ENCODE results near the gene TRNP1. TPM values are rescaled to one million over a fixed set of nuclear protein-coding genes. Genes with fewer than 3 reads are reported as not detected.
"Not testable (repeated sequence)": the region's sequence is repeated elsewhere in the genome, so short reads cannot be mapped to it uniquely, and the experiment has no call there.

TRNP1 gene
- total RNA-seq, 1 donor from 2014 or later = 16.4 TPM

DNA sequence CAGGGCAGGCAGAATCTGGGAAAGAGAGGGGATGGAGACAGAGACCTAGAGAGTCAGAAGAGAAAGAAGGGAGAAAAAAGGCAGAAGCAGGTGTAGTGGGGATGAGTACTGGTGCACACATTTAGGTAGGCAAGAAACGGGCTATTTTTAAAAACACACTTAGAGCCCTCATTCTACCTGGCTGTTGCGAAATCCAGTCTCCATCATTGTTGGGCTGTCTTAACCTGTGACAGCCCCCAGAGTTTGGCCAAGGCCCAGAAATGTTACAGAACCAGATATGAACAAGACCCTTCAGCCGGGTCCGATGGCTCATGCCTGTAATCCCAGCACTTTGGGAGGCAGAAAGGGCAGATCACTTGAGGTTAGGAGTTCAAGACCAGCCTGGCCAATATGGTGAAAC lies 20.7 kb upstream of the TRNP1 start:
- no peak for DNase-seq

DNA sequence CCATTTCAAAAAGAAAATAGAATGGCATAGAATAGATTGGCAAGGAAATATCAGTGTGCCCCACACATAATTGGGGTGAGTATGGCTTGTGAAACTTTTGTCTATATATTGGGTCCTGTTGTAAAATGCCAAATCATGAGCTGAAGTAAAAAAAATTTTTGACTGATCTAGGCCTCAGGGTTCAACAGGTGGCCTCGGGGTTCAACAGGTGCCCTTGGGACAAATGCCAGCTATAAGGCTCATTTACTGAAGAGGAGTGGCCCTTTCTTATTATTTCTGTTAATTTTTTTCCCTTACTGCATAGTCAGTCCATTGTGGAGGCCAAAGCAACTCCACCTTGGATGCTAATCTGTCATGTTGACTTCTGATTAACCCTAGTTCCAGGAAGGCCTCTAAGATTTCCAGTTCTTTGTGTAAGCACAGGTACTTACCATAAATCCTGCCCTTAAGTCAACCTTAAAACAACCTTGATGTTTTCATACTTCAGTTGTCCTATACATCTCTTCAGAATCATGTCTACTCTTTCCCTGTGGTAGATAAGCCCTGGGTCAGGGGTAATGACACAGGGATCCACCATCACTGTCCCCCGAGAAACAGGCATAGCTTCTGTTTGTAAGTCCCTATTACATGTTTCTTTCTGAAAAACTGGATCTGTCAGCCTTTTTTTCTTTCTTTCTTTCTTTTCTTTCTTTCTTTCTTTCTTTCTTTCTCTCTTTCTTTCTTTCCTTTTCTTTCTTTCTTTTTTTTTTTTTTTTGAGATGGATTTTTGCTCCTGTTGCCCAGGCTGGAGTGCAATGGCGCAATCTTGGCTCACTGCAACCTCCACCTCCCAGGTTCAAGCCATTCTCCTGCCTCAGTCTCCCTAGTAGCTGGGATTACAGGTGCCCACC lies 16.6 kb upstream of the TRNP1 start:
- DNase-seq = no peak

DNA sequence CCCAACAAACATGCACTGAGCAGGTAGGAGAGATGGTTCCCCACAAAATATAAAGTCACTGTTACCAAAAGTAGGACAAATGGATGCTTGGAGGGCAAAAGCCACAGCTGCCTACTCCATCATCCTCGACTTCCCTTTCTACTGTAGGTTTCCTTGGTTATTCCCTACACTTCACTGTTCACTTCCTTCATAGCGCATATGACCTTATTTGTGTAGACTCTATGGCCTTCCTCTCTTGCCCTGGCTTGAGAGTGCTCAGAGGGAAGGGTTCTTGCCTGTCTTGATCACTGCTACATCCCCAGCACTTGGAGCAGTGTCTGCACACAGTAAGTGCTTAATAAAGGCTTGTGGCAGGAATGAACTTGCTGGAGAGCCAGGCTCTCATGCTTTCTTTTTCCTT lies 14.6 kb upstream of the TRNP1 start:
- no peak for DNase-seq

DNA sequence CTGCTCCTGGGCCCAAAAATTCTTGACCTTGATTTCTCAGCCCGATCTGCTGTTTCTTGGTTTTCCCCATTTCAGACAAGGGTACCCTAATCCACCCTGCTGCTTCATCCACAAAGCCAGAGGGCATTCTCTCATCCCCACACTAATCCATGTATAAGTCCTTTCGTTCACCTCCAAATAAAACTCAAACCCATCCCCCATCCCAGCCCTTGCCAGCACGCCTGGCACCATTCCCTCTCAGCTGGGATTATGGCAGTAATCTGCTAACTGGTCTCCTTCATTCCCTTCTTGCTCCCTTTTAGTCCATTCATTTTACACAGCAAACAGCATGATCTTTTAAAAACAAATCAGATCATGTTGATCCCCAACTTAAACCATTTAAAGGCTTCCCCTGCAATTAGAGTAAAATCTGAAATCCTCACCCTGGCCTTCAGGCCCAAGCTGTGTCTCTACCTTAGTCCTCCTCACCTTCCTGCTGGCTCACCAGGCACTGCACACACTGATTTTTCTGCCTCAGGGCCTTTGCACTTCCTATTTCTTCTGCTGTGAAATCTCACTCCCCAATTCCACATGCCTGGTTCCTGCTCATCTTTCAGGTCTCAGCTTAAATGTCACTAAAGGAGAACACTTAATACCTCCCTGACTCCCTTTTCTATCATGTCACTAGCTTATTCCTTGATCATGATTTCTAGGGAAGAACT lies 12.2 kb upstream of the TRNP1 start:
- no peak for DNase-seq

DNA sequence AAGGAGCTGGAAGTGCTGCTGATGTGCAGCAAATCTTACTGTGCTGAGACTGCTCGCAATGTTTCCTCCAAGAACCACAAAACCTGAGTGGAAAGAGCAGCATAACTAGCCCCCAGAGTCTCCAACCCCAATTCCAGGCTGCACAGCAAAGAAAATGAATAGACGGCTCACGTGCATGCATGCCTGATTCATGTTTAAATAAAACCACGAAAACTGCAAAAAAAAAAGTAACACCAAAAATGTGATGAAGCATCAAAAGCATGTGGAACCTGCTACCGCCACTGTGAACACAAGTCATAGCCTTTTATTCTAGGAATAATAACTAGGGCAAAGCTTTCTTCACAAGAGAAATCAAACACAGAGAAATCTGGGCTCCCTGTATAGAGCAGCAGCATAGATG lies 9.6 kb upstream of the TRNP1 start:
- DNase-seq = no peak

DNA sequence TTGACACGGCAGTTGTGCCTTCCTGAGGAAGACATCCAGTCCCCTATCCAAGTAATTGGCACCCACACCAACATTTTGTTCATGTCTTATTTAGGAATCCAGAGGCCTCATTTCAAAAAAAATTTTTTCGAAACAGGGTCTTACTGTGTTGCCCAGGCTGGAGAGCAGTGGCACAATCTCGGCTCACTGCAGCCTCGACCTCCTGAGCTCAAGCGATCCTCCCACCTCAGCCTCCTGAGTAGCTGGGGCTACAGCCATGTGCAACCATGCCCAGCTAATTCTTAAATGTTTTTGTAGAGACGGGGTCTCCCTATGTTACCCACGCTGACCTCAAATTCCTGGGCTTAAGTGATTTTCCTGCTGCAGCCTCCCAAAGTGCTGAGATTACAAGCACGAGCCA lies 9.2 kb upstream of the TRNP1 start:
- DNase-seq = no peak

DNA sequence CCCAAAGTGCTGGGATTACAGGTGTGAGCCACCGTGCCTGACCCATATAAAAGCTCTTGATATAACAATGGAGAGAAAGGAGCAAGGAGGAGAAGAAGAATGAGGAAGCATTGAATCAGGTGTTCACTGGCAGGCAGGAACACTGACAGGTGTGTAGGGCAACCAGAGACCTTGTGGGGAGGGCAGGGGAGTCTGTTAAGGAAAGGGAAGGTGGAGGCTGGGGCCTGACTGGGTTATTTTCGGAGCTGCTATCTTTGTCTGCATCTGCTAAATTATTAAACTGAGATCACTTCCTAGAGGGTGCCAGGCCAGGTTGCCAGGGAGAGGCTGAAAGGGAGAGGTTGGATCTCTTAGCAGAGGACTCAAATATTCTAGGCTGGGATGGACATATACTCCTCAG lies 6.8 kb upstream of the TRNP1 start:
- DNase-seq = no peak

DNA sequence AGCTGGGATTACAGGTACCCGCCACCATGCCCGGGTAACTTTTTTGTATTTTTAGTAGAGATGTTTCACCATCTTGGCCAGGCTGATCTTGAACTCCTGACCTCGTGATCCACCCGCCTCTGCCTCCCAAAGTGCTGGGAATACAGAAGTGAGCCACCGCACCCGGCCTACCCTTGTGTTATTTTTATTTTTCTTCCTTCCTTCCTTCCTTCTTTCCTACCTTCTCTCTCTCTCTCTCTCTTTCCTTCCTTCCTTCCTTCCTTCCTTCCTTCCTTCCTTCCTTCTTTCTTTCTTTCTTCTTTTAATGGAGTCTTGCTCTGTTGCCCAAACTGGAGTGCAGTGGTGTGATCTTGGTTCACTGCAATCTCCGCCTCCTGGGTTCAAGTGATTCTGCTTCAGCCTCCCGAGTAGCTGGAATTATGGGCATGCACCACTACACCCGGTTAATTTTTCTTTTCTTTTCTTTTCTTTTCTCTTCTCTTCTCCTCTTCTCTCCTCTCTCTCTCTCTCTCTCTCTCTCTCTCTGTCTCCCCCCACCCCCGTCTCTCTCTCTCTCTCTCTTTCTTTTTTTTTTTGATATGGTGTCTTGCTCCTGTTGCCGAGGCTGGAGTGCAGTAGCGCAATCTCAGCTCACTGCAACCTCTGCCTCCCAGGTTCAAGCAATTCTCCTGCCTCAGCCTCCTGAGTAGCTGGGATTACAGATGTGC lies 3.9 kb upstream of the TRNP1 start:
- DNase-seq = not testable (repeated sequence)

DNA sequence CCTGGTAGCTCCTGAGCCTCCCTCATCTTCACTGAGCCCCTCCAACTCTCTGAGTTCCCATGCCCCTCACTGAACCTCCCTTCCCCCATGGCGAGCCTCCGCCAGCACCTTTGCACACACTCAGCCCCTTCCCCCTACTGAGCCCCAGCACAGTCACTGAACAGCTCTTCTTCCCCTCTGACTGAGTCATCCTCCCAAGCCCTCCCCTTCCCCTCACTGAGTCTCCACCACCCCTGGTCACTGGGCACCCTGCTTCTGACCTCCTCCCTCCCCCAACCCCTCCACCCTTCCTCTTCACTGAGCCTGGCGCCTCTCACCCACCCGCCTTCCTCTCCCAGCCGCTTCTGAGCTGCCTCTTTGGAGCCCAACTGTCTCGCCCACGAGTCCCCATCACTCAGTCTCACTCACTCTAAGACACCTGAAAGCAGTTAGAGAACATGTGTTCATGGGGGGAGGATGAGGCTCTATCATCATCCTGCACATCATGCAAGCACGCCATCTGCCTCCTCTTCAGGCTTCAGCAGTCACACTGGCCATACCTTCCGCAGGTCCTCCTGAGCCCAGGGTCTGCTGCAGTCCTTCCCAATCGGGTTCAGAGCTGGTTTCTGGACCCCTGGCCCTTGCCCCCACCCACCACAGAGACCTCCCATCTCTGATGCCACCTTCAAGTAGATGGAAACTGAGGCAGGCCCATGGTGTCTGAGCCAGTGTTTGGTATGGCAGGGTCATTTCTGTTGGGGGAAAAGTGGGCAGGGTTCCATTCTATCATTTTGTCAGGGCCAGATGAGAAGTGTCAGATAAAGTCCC lies 2.0 kb upstream of the TRNP1 start:
- no peak for DNase-seq

DNA sequence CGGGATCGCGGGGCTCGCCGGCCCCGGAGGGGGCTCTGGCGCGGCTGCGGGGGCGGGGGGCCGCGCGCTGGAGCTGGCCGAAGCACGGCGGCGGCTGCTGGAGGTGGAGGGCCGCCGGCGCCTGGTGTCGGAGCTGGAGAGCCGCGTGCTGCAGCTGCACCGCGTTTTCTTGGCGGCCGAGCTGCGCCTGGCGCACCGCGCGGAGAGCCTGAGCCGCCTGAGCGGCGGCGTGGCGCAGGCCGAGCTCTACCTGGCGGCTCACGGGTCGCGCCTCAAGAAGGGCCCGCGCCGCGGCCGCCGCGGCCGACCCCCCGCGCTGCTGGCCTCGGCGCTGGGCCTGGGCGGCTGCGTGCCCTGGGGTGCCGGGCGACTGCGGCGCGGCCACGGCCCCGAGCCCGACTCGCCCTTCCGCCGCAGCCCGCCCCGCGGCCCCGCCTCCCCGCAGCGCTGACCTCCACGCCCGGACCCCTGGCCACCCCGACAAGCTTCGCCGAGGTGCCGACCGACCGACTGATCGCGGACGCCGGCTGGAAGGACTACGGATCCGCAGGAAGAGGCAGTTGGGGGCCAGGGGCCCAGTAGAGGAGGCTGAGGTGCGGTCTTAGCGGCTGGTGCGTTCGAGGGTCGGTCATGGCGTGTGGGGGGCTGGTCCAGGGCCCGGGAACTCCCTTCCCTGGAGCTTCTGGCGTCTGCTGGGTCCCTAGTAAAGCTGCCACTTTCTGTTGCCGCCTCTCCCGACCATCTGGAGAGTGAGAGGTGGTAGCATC lies 711 bp downstream of the TRNP1 start:
- DNase-seq = no peak

DNA sequence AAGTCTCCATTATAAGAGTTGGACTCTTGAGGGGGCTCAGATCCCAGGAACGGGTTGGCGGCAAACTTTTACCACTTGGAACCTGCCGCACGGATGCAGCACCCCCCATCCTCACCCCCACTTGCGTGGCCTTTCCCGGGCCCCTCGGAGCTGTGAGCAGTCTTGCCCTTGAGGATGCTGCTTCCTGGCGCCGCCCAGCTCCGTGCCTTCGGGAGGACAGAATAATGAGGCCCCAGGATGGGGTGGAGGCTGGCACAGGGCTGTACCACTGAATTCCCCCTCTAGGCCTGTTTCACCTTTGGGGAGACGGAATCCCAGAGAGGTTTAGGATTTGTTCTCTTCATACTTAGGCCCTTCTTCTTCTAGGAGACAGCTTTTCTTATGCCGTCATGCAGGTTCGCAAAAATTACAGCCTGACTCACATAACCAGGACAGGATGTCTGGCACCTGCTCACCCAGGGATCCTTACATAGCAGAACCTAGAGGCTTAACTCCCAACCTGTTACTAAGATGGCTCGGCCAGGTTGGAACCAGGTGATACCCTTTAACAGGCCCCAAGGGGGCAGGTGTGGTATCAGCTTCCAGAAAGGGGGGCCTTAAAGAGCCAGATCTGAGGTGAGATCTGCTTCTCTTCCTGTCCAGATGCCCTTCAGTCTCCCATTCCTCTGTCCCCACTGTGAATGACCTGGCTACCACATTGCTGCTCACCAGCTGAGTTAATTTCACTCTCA lies 1.5 kb downstream of the TRNP1 start:
- DNase-seq = no peak

DNA sequence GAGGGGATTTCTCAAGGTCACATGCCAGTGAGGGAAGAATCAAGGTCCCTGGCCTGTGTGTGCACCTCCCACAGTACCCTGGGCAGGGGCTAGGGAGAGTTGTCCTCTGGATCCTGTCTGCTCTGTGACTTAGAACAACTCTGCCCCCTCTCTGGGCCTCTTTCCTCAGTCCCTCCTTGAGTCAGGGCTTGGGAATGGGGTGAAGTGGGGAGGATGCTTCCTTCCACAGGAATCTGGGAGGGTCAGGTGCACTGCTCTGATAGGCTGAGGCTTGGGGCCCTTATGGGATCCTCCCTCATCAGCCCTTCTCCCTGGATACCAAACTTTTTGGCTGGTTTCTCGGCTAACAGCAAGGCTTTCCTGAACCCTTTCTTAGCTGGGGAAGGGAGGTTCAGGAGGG lies 2.5 kb downstream of the TRNP1 start:
- DNase-seq = no peak

DNA sequence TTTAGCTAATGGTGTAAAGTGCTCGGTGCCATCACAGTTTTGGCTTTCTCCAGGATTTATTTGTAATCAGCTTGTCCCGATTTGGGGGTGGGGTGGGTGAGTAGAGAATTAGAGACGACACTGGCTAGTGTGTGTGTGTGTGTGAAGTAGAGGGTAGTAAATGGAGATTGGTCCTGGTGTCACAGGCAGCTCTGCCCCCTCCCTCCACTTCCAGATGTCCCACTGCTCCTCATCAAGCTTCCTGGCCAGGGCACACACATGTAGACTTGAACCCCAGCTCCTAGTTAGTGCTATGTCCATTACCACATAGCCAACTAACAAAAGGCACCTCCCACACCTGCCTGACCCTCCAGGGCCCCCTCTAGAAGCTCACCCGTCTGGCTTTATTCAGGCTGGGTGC lies 3.2 kb downstream of the TRNP1 start:
- DNase-seq = no peak

DNA sequence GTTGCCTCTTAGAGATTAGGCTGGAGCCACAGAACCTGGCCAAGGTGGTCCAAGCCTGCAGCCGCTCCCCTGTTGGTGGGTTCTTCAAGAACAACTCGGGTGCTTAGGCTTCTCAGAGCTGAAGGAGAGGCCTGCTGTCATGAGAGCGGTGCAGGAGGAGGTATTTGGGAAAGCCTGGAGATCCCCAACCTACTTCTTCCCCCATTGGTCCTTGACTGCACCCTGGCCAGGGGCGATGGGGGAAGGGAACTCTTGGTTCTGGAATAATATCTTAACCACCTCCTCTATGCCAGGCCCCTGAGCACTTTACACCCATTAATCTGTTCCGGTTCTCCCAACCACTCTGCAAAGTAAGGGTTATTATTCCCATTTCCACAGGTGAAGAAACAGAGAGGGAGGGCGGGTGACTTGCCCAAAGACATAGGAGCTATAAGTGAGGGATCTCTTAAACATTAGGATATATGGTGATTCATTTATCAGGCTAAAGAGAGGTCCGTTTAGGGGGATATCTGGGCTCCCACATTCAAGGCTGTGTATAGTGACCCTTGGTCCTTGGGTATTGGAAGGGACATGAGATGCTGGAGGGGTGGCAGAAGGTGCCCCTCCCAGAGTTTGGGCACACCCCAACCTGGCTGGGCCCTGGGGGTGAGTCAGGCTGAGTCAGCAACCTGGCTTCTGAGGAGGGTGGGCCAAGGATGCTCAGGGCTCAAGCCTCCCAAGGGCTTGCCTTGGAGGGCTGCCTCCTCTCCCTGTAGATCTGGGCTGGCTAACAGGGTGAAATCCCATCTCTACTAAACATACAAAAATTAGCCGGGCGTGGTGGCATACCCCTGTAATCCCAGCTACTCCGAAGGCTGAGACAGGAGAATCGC lies 5.2 kb downstream of the TRNP1 start:
- no peak for DNase-seq

DNA sequence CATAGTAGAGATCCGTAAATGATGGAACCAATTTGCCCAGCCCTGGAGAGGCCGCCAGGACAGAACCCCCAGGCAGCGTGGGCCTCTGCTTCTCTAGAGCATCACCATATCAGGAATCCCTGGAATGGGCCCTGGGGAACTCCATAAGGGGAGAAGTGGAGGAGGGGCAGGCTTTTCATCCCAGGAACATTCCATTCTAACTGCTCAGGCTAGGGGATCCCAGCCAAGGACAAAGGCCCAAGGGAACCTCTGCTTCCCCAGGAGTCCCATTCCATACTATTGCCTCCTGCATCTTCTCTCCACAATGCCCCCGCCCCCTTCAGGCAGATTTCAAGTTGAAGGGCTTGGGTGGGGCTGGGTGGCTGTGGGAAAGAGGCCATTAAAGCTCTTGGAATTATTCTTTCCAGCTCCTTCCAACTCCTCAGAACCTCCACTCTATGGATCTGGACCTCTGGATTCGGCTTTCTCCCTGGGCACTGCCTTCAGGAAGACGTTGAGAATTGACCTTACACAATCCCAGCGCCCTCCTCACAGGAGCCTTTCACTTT lies 6.0 kb downstream of the TRNP1 start:
- DNase-seq = no peak

DNA sequence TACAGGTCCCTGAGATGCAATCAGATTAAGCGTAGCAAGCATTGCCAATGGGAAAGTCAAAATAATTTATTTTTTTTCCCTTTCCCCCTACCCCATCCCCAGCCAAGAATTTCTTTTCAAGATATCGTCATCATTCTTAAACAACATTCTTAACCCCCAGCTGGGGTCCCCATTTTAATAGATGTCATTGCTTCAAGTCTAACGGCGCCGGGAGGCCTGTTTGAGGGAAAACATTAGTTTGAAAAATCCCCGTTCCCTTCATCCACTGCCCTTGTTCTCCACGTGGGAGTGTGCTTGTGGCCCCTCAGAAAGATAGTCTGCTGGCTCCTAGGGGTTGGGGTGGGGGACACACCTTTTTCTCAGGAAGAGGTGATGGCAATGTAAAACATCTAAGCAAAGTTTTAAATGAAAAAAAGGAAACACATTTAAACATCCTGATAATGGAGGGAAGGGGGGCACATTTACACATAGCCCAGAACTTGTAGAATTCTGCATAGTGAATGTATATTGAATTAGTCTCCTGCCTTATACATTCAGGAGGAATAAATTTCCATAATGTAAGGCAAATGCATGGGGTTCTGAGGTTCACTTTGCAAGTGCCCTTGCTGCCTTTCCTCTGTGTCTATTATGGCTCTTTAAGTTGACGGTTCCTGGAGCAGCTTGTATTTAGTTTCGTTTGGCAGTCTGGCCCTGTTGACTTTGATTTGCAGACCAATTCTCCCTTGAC lies 6.8 kb downstream of the TRNP1 start:
- no peak for DNase-seq

DNA sequence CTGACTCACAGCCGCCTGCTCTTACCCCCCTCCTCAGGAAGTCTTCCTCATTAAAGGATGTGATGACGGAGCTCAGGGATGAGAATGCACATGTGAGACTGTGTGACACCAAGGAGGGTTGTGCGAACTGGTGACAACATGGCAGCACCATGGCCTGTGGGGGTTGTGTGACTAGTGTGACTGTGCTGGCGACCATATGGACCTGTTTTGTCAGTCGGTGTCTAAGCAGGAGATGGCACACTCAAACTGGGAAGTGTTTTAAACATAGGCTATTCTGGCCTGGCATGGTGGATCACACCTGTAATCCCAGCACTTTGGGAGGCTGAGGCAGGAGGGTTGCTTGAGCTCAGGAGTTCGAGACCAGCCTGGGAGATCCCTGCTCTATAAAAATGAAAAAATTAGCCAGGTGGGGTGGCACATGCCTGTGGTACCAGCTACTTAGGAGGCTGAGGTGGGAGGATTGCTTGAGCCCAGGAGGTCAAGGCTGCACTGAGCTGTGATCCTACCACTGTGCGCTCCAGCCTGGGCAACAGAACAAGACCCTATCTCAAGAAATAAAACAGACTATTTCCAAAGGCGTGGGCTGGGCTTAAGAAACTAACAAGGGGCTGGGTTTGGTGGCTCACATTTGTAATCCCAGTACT lies 7.4 kb downstream of the TRNP1 start:
- DNase-seq = no peak

Data from occipital lobe (tissue), 2 donors.